GM21723 (cell line): ENCODE results near the gene PRKAB2.
"Not testable (repeated sequence)": the region's sequence is repeated elsewhere in the genome, so short reads cannot be mapped to it uniquely, and the experiment has no call there.

Experiments
- ATAC-seq: cut with Tn5 transposase; IDR thresholded peaks from one replicate; pipeline ENCODE4 v1.9.1; 2021; ENCODE audit warnings: mild to moderate bottlenecking, moderate library complexity; ENCODE audit not compliant: unreplicated experiment

The PRKAB2 gene, protein sequence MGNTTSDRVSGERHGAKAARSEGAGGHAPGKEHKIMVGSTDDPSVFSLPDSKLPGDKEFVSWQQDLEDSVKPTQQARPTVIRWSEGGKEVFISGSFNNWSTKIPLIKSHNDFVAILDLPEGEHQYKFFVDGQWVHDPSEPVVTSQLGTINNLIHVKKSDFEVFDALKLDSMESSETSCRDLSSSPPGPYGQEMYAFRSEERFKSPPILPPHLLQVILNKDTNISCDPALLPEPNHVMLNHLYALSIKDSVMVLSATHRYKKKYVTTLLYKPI

DNA sequence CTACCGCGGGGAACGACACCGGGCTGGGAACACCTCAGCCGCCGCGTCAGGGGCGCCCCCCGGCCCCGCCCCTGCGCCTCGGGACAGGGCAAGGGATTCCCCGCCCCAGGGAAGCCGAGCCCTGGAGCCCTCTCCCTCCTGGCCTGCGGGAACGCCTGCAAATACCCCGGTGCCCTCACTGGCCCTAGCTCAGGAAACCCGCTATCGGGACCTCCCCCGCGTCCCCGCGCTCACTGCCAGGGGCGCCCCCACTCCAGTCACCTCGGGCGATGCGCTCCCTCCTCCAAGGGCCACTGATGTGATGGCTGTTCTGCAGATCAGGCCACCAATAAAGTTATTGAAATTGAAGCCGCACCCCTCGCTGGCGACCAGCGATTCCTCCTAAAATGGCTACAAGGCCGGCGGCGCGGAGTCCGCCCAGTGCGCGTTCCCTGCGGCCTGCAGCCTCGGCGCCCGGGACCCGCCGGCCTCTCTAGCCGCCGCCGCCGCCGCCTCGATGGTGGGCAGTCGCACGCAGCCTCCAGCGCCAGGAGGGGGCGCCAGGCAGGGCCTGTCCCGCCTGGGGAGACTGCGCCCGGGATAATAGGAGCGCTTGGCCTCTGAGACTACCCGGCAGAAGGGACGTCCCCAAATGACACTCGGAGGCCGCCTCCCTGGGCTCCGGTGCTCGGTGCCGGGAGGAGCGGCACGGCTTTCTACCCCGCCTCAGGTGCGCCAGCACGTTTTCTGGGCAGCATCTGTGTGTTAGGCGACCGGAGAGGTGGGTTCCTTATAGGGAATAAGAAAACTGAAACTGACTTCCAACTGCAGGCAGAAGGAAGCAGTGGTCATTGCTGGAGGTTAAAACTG lies at the start of gene PRKAB2:
Gene PRKAB2, minus strand, starts transcription at position 303 of the 849 bp plus-strand sequence. CDS start 326 bp downstream, outside the sequence.
- ATAC-seq = peak; percentile 81

DNA sequence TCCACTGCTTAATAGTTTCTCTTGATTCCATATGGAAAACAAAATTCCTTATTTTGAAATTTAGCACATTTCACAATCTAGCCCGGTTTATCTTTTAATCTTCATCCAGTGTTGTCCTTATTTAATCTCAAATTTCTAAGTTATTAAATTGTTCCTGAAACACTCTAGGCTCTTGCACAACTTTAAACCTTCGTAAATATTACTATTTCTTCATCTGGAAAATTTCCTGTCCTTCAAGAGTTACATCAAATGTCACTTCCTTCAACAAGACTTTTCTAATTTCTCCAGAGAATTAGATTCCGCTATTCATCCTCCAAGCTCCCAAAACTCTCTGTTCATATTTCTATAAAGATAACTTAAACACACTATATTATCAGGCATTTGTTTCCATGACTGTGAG lies 46.3 kb upstream of the PRKAB2 start:
- ATAC-seq = no peak

DNA sequence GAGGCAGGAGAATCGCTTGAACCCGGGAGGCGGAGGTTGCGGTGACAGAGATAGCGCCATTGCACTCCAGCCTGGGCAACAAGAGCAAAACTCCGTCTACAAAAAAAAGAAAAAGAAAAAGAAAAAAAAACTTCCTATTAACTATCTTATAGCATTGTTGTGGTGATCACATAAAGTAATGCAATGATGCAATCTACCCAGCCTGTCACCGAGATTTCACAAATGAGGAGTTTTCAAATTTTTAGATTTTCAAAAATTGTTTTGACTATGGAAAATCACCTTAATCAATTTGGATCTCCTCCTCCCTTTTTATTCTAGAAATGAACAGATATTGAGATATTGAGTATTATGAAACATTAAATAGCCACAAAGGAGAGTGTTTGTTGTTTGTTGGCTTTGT lies 44.9 kb upstream of the PRKAB2 start:
- no peak for ATAC-seq

DNA sequence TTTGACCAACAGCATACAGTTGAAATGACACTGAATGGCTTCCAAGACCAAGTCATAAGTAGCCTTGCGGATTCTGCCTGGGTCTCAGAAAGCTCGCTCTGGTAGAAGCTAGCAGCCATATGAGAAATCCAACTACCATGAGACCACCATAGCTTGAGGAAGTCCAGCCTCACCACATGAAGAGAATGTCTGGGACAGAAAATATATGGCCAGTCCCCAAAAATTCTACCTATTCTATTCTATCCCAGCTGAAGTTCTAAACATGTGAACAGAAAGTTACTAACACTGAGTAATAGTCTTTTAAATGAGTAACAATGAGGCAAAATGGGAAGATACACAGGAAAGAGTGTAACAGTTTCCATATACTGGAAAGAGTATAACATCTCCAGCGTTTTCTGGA lies 43.9 kb upstream of the PRKAB2 start:
- ATAC-seq = no peak

DNA sequence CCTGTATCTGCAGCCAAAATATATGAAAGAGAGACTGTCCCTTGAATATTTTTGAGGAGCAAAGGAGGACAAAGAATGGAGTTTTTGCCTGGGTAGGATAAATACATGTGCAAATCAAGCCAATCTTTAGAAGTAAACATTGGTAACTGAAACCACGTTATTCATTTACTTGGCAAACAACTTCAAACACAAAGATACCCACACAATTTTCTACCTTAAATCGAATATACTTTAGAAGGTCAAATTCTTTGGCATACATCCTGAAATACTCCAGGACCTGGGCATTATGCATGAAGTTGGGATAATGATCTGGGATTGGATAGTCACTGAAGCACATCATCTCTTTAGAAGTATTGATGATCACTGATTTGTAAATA lies 43.3 kb upstream of the PRKAB2 start:
- ATAC-seq = no peak

DNA sequence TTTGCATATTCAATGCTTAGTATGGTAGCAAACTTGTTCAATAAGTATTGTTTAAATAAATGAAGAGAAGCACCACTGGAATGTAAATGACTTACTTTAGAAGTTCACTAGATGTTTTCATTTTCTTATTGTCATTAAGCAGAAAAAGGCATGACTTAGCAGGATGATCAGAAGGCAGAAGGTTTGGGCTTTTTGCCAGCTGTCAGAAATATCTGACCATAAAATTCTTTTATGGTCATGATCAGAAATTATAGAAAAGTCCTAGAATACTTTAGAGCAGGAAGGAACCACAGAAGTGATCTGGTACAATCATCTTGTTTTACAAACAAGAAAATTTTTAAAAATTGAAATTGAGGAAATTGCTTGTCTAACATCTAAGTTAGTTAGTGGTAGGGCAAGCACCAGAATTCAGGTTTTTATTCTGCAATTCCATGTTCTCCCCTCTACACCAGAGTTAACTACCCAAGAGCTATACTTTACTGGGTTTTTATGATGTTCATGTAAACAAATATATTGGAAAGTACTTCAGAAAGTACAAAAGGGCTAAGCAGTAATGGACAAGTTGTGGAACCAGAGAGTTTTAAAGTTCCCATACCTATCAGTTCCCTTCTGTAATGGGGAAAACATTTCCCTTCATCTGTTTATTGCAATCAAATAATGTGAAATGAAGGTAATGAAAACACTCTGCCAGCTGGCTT lies 42.7 kb upstream of the PRKAB2 start:
- no peak for ATAC-seq

DNA sequence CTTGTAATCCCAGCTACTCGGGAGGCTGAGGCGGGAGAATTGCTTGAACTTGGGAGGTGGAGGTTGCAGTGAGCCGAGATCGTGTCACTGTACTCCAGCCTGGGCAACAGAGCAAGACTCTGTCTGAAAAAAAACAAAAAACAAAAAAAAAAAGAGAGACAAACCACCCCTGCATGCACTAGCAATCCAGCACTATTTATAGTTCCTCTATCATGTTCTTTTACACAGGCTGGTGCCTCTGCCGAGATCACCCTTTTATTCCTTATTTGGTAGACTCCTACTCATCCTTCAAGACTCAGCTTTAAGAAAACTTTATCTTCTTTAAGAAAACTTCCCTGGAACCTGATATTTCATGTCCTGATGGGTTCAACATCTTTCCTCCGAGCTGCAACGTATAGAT lies 42.1 kb upstream of the PRKAB2 start:
- ATAC-seq = no peak

DNA sequence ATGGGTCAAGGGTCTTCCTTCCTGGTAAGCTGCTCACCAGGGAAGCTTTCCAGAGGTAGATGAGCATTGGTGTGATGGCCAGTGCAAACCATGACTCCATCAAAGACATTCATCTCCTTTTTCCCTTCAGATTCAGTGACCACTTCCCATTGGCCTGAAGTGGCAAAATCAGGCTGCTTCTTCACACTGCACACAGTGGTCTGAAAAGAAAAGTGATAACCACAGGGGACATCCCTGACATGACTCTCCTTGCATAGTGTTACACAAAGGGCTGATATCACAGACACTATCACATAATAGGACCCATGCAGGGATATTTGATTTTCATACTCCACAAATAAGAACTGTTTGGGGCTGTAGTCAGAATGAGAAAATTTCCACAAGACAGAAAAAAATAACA lies 41.0 kb upstream of the PRKAB2 start:
- ATAC-seq = no peak

DNA sequence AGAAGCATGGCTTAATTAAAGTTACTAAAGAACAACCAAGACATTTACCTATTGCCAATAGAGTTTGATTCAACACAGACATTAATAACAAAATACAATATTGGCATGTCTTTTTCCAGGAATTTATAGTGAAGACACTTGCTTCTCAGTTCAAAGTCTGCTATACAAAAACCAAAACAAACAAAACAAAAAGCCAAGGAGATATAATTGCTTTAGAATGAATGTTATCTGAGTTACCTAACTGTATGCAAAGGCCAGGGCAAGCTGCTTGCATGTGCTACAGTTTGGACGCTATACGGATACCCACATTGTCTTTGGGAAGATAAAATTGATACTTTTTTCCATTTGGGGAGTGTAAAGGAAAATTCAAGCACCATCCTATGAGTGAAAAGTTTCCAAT lies 39.3 kb upstream of the PRKAB2 start:
- ATAC-seq = no peak

DNA sequence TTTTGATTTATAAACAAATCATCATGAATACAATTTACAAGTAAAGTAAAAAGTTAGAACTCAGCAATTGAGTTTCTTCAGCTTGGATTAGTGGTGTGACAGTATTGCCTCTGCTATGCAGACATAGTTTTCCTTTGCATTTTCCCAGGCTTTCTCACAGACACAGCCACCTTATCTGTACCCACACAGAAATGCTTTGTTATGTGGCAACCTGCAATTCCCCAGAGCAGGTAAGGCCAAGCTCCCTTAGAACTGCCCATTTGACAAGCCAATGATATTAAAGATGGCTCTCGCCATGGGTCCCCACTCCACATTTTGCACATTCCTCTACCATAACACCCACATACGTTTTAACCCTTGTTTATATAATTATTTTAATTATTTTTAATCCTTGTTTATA lies 38.7 kb upstream of the PRKAB2 start:
- no peak for ATAC-seq

DNA sequence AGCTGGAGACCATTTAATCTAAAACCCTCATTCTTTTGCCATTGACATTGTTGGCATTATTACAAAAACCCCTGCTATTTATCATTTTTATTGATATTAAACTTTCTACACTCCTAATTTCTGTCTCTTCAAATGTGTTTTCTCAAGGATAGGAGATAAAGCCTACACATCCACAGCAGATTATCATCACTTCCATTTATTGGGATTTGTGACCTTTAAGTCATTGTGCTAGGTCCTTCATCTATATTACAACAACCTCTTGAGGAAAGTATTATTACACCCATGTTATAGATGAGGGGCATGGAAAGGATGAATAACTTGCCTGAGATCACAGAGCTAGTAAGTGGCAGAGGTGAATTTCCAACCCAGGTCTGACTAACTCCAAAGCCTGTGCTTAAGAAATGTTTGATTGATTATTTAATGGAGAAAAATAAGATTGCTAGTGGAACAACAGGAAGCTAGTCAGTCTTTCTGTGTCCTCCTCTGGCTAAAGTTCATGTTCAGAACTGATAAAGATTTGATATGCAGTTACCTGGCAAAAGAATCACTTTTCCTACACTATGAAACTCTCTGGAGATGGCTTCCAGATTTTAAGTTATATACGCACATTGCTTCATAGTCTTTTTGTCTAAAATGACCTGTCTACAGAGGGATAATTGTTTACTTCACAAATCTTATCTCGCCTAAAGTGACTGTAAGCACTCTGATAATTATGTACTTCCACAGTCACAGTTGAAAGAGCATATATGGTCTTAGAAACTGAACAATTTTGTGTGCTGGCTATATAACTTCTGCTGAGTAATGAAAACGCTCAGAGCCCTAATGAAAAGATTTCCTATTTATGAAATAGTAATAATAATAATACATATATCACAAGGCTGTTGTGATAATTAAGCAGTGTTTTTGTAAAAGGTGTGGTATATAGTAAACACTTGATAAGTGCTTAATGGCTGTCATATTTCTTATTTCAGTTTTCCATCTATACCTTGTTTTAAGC lies 37.9 kb upstream of the PRKAB2 start:
- ATAC-seq = no peak

DNA sequence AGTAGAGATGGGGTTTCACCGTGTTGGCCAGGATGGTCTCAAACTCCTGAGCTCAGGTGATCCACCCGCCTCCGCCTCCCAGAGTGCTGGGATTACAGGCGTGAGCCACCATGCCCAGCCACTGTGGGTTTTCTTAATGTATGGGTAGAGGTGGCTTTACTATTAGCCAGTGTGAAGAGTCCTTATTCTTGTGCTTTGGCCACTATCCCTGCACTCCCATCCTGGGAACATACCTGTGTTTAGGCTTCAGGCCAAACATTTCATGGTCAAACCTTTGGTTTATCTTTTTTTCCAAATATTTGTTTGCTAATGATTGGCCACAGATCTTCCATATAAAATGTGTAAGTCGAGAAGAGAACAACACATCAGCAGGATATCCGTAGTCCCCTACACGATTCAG lies 36.3 kb upstream of the PRKAB2 start:
- no peak for ATAC-seq

DNA sequence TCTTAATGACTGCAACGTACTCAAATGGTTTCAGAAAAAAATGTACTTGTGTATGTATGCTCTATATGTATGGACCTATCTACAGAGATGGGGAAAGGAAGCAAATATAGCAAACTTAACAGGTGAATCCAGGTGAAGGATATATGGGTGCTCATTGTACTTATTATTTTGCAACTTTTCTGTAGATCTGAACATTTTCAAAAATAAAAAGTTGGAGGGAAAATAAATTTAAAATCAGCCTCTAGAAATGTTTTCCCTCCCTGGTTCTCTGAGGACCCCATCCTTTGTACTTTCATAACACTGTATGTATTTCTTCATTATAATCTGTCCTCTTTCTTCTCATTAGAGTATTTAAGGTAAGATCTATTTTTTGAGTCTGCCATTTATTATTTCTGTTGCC lies 34.9 kb upstream of the PRKAB2 start:
- no peak for ATAC-seq

DNA sequence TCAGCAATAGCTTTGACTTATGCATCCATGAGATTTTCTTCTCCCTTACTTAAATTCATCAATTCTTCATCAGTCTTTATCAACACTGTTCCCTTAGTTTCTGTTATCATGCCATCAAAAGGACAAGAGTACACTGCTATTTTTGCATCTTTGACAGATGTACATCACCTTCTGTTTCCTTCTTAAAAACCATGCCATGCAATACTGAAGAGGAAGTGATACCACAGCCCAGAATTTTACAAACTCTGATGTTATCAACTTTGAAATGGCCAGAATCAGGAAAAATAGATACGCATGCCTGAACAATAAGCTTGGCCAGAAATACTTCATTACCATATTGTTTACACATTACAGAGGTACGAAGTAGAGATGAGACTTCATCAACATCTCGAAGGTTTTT lies 31.8 kb upstream of the PRKAB2 start:
- no peak for ATAC-seq

DNA sequence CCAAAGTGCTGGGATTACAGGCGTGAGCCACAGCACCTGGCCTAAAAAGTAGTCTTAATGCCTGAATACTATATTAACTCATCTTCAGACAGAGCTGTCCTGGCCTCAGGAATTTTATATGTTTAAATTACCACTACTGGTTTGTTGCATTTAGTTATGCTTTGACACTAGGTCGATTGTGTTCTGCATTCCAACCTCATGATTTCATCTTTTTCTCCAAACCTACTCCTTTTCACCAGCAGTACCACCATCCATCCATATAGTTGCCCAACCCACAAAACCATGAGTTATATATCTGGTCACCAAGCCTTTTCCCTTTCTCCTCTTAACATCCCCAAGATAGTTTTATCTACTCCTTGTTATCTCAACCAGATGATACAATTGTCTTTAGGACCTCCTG lies 30.3 kb upstream of the PRKAB2 start:
- no peak for ATAC-seq

DNA sequence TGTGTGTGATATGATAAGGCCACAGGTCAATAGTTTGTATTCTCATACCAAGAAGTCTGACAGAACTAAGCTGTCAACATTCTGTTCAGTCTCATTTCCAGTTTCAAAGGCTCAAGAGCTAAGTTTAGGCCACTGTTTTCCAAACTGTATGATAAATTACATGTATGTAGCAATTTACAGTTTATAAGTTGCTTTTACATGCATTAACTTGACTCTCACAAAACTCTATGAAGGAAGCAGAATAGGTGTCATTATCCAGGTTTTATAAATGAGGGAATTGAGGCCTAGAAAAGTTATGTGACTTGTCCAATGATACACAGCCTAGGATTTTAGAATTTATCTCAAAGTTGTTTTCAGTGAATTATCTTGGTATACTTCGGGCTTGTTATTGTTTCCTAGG lies 29.5 kb upstream of the PRKAB2 start:
- no peak for ATAC-seq

DNA sequence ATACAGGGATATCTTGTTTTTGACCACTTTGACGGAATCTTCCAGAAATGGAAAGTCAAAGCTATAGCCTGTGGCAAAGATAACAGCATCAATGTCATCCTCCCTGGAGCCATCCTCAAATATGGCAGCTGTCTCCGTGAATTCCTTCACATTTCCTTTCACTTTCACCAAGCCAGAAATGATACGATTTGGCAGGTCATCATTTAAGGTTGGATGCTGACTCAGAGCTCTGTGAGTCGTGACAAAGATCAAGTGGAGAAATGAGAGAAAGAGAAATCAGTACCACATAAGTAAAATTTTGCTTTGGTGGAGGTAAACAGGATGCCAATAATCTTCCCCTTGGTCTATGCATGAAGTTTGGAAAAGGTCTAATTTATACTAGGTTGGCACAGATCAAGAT lies 29.0 kb upstream of the PRKAB2 start:
- no peak for ATAC-seq

DNA sequence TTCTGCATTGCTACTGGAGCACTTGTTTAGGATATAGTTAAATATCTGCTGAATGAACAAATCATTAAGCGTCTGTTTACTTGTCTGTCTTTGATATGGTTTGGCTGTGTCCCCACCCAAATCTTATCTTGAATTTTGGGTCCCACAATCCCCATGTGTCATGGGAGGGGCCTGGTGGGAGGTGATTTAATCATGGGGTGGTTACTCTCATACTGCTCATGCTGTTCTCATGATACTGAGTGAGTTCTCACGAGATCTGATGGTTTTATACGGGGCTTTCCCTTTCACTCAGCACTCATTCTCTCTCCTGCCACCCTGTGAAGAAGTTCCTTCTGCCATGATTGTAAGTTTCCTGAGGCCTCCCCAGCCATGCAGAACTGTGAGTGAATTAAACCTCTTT lies 25.1 kb upstream of the PRKAB2 start:
- not testable (repeated sequence) for ATAC-seq

DNA sequence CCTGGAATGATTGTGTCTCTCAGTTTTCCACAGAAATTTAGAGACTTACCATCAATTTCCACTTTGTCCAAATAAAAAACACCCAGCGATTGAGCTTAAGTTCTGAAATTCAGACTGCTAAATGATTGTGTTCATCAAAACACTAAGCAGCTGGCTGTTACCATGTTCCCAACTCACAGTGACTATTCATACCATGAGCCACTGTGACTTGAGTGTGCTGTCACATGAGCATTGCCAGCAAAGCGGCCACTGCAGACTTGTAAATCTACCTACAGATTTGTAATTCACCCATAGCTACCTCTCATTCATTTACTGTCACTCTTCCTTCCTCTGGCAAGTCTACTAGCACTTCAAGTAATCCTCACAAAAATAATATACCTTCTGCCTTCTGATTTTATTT lies 17.2 kb upstream of the PRKAB2 start:
- no peak for ATAC-seq

DNA sequence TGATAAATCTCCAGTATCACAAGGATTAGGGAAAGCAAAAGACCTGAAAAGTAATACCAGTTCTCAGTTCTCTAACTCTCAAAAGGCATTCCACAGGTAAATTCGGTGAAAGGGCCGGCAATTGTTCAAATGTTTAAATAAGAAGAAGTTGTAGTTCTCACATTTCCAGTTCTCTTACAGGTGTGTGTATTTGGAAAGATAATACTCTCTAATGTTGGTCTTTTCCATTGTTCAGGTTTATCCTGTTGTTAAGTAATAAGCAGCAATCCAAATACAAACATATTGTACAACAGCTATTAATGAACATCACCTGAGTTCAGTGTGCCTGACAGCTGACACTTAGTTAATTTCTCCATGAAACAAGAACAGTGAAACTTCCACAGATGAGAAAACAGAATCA lies 13.2 kb upstream of the PRKAB2 start:
- no peak for ATAC-seq
